Measurements from ENCODE around the gene ABCA1.

- TF ChIP-seq, protein P1, sequence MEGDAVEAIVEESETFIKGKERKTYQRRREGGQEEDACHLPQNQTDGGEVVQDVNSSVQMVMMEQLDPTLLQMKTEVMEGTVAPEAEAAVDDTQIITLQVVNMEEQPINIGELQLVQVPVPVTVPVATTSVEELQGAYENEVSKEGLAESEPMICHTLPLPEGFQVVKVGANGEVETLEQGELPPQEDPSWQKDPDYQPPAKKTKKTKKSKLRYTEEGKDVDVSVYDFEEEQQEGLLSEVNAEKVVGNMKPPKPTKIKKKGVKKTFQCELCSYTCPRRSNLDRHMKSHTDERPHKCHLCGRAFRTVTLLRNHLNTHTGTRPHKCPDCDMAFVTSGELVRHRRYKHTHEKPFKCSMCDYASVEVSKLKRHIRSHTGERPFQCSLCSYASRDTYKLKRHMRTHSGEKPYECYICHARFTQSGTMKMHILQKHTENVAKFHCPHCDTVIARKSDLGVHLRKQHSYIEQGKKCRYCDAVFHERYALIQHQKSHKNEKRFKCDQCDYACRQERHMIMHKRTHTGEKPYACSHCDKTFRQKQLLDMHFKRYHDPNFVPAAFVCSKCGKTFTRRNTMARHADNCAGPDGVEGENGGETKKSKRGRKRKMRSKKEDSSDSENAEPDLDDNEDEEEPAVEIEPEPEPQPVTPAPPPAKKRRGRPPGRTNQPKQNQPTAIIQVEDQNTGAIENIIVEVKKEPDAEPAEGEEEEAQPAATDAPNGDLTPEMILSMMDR (conservative IDR thresholded peaks at IDR 0.05 in 1 of 2, IDR thresholded peaks at IDR 0.05 in 1 of 2; ENCODE audit: low read depth in 1 of 2, low read length in 2 of 2): no peak
- no peak for TF ChIP-seq EZH2 (IDR thresholded peaks at IDR 0.05; ENCODE audit: low read length, missing control alignments)
These were observed 141.7 kb downstream of the ABCA1 start for GRCh38 chr9:104786293-104786692.

All from fibroblast of lung (primary cell).